ENCODE measurements around the gene FMNL2.

FMNL2 gene

GRCh38 chr2:152452256-152452973 lies 117.4 kb downstream of the FMNL2 start:
- DNase-seq: peak; percentile 51

- peak; percentile 68 for DNase-seq
These were observed 118.3 kb downstream of the FMNL2 start for GRCh38 chr2:152453129-152453911.

- no peak for DNase-seq
These were observed 119.4 kb downstream of the FMNL2 start for GRCh38 chr2:152454371-152454770.

GRCh38 chr2:152454960-152455359 lies 120.0 kb downstream of the FMNL2 start:
- DNase-seq: peak; percentile 45

- DNase-seq: no peak
These were observed 120.8 kb downstream of the FMNL2 start for GRCh38 chr2:152455738-152456137.

- DNase-seq: no peak
These were observed 121.3 kb downstream of the FMNL2 start for GRCh38 chr2:152456262-152456661.

- DNase-seq: no peak
These were observed 123.5 kb downstream of the FMNL2 start for GRCh38 chr2:152458441-152458940.

GRCh38 chr2:152459091-152459490 lies 124.1 kb downstream of the FMNL2 start:
- no peak for DNase-seq

GRCh38 chr2:152460567-152460966 lies 125.6 kb downstream of the FMNL2 start:
- peak; percentile 60 for DNase-seq

- no peak for DNase-seq
These were observed 127.1 kb downstream of the FMNL2 start for GRCh38 chr2:152462120-152462519.

GRCh38 chr2:152462779-152463178 lies 127.8 kb downstream of the FMNL2 start:
- no peak for DNase-seq

GRCh38 chr2:152464851-152465470 lies 130.0 kb downstream of the FMNL2 start:
- peak; percentile 69 for DNase-seq

- DNase-seq: peak; percentile 95
These were observed 130.6 kb downstream of the FMNL2 start for GRCh38 chr2:152465541-152465940.

GRCh38 chr2:152466041-152466440 lies 131.1 kb downstream of the FMNL2 start:
- DNase-seq: peak; percentile 19

- no peak for DNase-seq
These were observed 132.2 kb downstream of the FMNL2 start for GRCh38 chr2:152466980-152467676.

- peak; percentile 27 for DNase-seq
These were observed 132.9 kb downstream of the FMNL2 start for GRCh38 chr2:152467677-152468410.

- DNase-seq: no peak
These were observed 134.1 kb downstream of the FMNL2 start for GRCh38 chr2:152468899-152469692.

GRCh38 chr2:152470861-152471854 lies 136.2 kb downstream of the FMNL2 start:
- DNase-seq: no peak

GRCh38 chr2:152472481-152472887 lies 137.5 kb downstream of the FMNL2 start:
- peak; percentile 43 for DNase-seq

All from NCI-H82 (cell line).